GM18870 (cell line): Measurements from ENCODE around the gene ABCB1.
"Not testable (repeated sequence)": the region's sequence is repeated elsewhere in the genome, so short reads cannot be mapped to it uniquely, and the experiment has no call there.

Source experiments
- ATAC-seq: cut with Tn5 transposase; IDR thresholded peaks from one replicate; pipeline ENCODE4 v1.9.1; 2021; ENCODE audit warnings: moderate library complexity; ENCODE audit not compliant: unreplicated experiment

The ABCB1 gene

GRCh38 chr7:87474533-87475358 lies 125.9 kb downstream of the ABCB1 start:
- ATAC-seq, result peak; percentile 84

- peak; percentile 8 for ATAC-seq
Observed at GRCh38 chr7:87473986-87474385, 126.7 kb downstream of the ABCB1 start.

DNA sequence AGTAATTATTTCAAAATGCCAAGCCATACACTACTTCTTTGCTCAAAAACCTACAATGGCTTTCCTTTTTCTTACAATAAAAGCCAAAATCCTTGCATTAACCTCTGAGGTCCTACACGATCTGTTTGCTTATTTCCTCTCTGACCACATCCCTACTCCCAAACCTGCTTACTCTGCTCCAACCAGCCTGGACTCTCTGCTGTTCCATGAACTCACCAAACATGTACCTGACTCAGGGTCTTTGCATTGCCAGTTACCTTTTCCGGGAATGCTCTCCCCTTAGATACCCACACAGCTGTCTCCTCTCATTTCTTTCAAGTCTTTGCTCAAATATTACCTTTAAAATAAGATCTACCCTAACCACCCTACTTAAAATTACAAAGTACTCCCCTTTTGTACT lies 127.5 kb downstream of the ABCB1 start:
- no peak for ATAC-seq

DNA sequence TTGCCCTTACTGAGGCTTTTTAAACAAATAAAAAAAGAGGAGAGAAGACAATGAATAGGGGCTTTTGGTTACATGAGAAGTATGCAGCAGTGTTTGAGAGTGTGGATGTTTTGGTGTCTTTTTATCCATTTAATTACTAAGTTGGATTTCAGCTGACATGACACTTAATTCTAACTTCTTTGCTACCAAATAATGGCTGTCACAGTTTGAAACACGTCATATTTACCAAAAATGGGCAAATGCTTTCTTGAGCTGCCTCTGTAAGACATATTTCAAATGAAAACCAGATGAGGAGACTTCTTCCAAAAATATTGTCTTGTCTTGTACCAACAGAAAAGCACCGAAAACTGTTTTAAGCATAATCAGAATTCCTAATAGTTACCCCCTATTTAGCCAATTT lies 129.2 kb downstream of the ABCB1 start:
- no peak for ATAC-seq

GRCh38 chr7:87469204-87469603 lies 131.5 kb downstream of the ABCB1 start:
- not testable (repeated sequence) for ATAC-seq

GRCh38 chr7:87465534-87465880 lies 135.2 kb downstream of the ABCB1 start:
- not testable (repeated sequence) for ATAC-seq

DNA sequence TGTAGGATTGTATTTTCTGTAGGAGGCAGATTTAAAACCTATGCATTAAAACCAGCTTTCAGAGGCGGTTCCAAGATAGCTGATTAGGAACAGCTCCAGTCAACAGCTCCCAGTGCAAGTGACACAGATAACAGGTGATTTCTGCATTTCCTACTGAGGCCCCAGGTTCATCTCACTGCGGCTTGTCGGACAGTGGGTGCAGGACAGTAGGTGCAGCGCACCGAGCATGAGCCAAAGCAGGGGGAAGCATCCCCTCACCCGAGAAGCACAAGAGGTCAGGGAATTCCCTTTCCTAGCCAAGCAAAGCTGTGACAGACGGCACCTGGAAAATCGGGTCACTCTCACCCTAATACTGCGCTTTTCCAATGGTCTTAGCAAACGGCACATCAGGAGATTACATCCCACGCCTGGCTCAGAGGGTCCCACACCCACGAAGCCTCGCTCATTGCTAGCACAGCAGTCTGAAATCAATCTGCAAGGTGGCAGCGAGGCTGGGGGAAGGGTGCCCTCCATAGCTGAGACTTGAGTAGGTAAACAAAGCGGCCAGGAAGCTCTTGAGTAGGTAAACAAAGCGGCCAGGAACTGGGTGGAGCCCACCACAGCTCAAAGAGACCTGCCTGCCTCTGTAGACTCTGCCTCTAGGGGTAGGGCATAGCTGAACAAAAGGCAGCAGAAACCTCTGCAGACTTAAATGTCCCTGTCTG lies 135.7 kb downstream of the ABCB1 start:
- ATAC-seq, result not testable (repeated sequence)

GRCh38 chr7:87463982-87464381 lies 136.7 kb downstream of the ABCB1 start:
- no peak for ATAC-seq

DNA sequence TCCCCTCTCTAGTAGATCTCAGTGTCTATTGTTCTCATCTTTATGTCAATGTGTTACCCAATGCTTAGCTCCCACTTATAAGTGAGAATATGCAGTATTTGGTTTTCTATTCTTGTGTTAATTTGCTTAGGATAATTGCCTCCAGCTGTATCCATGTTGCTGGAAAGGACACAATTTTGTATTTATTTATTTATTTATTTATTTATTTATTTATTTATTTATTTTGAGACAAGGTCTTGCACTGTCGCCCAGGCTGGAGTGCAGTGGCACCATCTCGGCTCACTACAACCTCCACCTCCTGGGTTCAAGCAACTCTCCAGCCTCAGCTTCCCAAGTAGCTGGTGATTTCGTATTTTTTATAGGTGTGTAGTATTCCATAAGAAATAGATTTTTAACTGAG lies 140.2 kb downstream of the ABCB1 start:
- not testable (repeated sequence) for ATAC-seq

DNA sequence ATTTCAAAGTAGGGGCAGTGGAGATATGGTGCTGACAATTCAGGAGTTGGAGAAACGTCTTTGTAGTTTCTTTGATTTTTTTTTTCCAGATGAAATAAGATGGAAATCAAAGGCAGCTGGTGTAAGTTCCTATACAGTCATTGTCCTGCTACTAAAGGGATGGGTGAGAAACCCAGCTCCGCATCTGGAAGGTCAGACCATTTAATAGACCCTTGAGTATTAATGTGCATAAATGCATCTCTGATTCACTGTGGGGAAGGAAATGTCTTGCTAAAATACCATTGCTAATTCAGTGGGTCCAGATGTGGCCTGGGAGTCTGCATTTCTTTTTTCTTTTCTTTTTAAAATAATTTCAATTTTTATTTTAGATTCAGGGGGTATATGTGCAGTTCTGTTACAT lies 140.7 kb downstream of the ABCB1 start:
- ATAC-seq, result no peak

DNA sequence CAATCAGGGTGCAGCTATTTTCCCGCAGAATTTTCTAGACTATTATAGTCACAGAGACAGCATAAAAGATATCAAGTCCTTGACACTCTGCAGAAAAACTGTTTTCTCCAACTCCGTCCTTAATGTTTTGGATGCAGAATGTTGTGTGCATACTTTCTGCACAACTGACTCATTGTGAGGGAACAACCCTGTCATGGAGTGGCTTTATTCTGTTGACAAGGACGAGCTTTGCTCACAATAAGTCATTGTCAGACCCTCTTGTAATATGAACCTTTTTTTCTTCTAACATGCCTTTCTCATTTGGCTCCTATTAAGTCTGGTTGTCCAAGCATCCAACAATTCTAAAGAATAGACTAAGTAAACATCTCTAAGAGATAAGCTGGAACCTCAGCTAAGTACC lies 142.5 kb downstream of the ABCB1 start:
- no peak for ATAC-seq

DNA sequence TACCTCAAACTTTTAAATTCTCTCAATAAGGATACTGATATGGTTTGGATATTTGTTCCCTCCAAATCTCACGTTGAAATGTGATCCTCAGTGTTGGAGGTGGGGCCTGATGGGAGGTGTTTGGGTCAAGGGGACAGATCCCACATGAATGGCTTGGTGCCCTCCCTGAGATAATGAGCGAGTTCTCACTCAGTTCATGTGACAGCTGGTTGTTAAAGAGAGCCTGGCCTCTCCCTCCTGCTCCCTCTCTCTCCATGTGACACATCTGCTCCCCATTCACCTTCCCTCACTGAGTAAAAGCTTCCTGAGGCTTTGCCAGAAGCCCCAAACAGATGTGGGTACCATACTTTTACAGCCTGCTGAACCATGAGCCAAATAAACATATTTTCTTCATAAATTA lies 144.4 kb downstream of the ABCB1 start:
- ATAC-seq, result no peak
